ENCODE measurements around the gene GPR157. TPM values are rescaled to one million over a fixed set of nuclear protein-coding genes. Genes with fewer than 3 reads are reported as not detected.

The GPR157 gene
- total and polyA plus RNA-seq, 10 of the 15 experiments (the other 5 are each of a cell fraction or from before 2014, with no cell fraction given): 0.66 to 15.9 (median 3.1) TPM

- POLR2A ChIA-PET: no interaction called here
- Histone ChIP-seq H3K9ac (ENCODE audit: control insufficient read depth, insufficient read depth, low read length) (no peak overlapping the region), H3K27ac (ENCODE audit: control insufficient read depth, insufficient read depth) (no peak overlapping the region), H3K79me2 (ENCODE audit: control insufficient read depth, insufficient read depth, low read length) (no peaks in the 10 kb centered on the region), H3K4me2 (ENCODE audit: control insufficient read depth, insufficient read depth) (no peak overlapping the region), H4K20me1 (ENCODE audit: control insufficient read depth, insufficient read depth) (no peaks in the 10 kb centered on the region), H3K27me3 (replicated peaks in 1 of 2; ENCODE audit: control insufficient read depth in 2 of 2, insufficient read depth in 2 of 2, low read length in 1 of 2) (no peaks in the 10 kb centered on the region), H3K36me3 (ENCODE audit: control insufficient read depth in 2 of 2, insufficient read depth in 2 of 2, low read length in 1 of 2) (no peaks in the 10 kb centered on the region), H3K9me3 (replicated peaks; ENCODE audit: control insufficient read depth, insufficient read depth, low read length) (no peaks in the 10 kb centered on the region), H3K4me3 (no peak overlapping the region), H3K4me1 (ENCODE audit: control insufficient read depth, insufficient read depth, low read length) (peaks cover 9% of the 10 kb centered on the region), H2AFZ (ENCODE audit: control insufficient read depth, low read depth, low read length) (no peak overlapping the region)
- ATAC-seq (no peak), DNase-seq (ENCODE audit: low read depth, low spot score) (no peak), FAIRE-seq (no peak)
- 56% methylated on average over 2 of the region's 2 CpGs for WGBS (ENCODE audit: insufficient coverage, insufficient replicate concordance, low lambda C conversion rate, missing lambda C conversion rate)
- no TSS peak for BruUV-seq (replicated peaks)
- RAD21 ChIA-PET (ENCODE audit: unreplicated experiment): no interaction called here
- no peak for TF ChIP-seq NFYB (IDR thresholded peaks at IDR 0.05; ENCODE audit: insufficient read depth, low read depth, low read length)
- TF ChIP-seq SUPT20H (IDR thresholded peaks at IDR 0.05; ENCODE audit: borderline replicate concordance, control insufficient read depth, low read depth, low read length): no peak
- TF ChIP-seq BCL3 (IDR thresholded peaks at IDR 0.05; ENCODE audit: borderline replicate concordance, insufficient read depth, low read depth, low read length, poor library complexity, severe bottlenecking): no peak
- no peak for TF ChIP-seq TCF12 (IDR thresholded peaks at IDR 0.05; ENCODE audit: low read depth, low read length)
- no peak for TF ChIP-seq ASH2L (IDR thresholded peaks at IDR 0.05; ENCODE audit: borderline replicate concordance, low read depth)
- TF ChIP-seq ZNF687 (IDR thresholded peaks at IDR 0.05): no peak
- CTCF ChIA-PET: no interaction called here
- intact Hi-C loops (cut with micrococcal nuclease; ENCODE audit: unreplicated experiment): no loop called here
- SMC1A ChIA-PET (ENCODE audit: uncharacterized antibody, unreplicated experiment): no interaction called here
- in situ Hi-C loops (cut with MboI): no loop called here
Observed at GRCh38 chr1:9139930-9140329, 11.0 kb upstream of the GPR157 start.
